Adrenal gland (tissue), 5 donors: Measurements from ENCODE around the gene TCF4.

Experiments
- POLR2A ChIP-seq, 2 donors: fragments of 450-650 bp; IDR thresholded peaks; one replicate each; pipeline ENCODE4 v1.6.1; 2017; ENCODE audit warnings: antibody characterized with exemption in 2 of 2, mild to moderate bottlenecking in 2 of 2, moderate library complexity in 1 of 2
- TF ChIP-seq, protein P1 (sequence below), 6 experiments: fragments of 450-650 bp in 4 of 6; fragments of 200-600 bp in 2 of 6; sonication (generic) in 1 of 6; IDR thresholded peaks; 1 replicate in 5 of 6; 2 replicates in 1 of 6; pipeline versions ENCODE4 v1.5.1 to v1.8.0; 2016 to 2021; ENCODE audit warnings: antibody characterized with exemption in 6 of 6, mild to moderate bottlenecking in 2 of 6, moderate library complexity in 1 of 6
- donor health status: DM: no; HTN: no; CAD: no.

DNA sequence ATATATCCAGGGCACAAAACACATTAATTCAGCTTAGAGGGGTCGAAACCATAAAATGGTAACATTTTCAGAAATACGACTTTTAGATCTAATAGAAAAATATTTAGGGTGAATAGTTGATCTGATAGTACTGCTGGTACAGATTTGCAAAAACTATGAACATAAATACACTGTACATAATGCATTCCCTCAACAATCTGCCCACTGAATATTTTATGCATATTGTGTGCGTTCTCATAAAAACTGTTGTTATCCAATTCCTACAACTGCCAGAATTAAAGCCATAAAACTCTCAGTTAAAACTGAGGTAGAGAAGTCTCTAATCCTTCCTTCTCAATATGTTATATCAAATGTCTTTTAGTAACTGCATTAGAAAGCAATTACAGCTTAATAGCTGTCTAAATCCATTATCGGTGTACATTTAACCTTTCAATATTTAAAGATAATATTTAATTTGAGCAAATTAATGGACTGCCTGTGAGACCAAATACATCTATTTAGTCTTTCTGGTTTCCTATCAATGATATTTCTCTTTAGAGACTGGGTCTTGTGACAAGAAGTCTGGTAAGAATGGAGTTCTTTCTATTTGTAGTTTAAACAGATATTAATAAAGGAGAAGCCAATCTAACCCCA is 32.5 kb downstream of the TCF4 start:
- TF ChIP-seq, protein P1, sequence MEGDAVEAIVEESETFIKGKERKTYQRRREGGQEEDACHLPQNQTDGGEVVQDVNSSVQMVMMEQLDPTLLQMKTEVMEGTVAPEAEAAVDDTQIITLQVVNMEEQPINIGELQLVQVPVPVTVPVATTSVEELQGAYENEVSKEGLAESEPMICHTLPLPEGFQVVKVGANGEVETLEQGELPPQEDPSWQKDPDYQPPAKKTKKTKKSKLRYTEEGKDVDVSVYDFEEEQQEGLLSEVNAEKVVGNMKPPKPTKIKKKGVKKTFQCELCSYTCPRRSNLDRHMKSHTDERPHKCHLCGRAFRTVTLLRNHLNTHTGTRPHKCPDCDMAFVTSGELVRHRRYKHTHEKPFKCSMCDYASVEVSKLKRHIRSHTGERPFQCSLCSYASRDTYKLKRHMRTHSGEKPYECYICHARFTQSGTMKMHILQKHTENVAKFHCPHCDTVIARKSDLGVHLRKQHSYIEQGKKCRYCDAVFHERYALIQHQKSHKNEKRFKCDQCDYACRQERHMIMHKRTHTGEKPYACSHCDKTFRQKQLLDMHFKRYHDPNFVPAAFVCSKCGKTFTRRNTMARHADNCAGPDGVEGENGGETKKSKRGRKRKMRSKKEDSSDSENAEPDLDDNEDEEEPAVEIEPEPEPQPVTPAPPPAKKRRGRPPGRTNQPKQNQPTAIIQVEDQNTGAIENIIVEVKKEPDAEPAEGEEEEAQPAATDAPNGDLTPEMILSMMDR (IDR thresholded peaks at IDR 0.05) = no peak
- no peak for TF ChIP-seq POLR2A (IDR thresholded peaks at IDR 0.05)
